Ascending aorta (tissue), 2 donors: Measurements from ENCODE around the gene DGKK. TPM values are rescaled to one million over a fixed set of nuclear protein-coding genes. Genes with fewer than 3 reads are reported as not detected.

ENCODE experiments used
- DNase-seq, 2 donors: peaks; one replicate each; pipeline ENCODE4 v3.0.0-alpha.2; 2019; ENCODE audit warnings: low spot score in 2 of 2
- H3K27ac ChIP-seq, 2 donors: fragments of 200-600 bp; sonication (generic); one replicate each; pipeline ENCODE4 v1.5.1; 2016 to 2017; ENCODE audit warnings: mild to moderate bottlenecking in 1 of 2
- H3K27me3 ChIP-seq: fragments of 200-600 bp; sonication (generic); one replicate; pipeline ENCODE4 v1.5.1; 2017
- H3K36me3 ChIP-seq, 2 donors: fragments of 200-600 bp; sonication (generic); one replicate each; pipeline ENCODE4 v1.5.1; 2016
- H3K4me1 ChIP-seq, 2 donors: fragments of 200-600 bp; sonication (generic); one replicate each; pipeline ENCODE4 v1.5.1; 2016 to 2017; ENCODE audit warnings: mild to moderate bottlenecking in 1 of 2
- H3K4me3 ChIP-seq, 2 donors: fragments of 200-600 bp; sonication (generic); one replicate each; pipeline ENCODE4 v1.5.1; 2016 to 2017; ENCODE audit warnings: mild to moderate bottlenecking in 1 of 2
- H3K9me3 ChIP-seq, 2 donors: fragments of 200-600 bp; sonication (generic); one replicate each; pipeline ENCODE4 v1.5.1; 2016
- CTCF ChIP-seq, 3 experiments: fragments of 200-600 bp in 2 of 3; fragments of 450-650 bp in 1 of 3; sonication (generic) in 2 of 3; IDR thresholded peaks; one replicate each; pipeline ENCODE4 v1.5.1; 2016 to 2019; ENCODE audit warnings: antibody characterized with exemption in 3 of 3, mild to moderate bottlenecking in 1 of 3, moderate library complexity in 1 of 3
- intact Hi-C: fragments of 100-400 bp; cut with DNase I; formaldehyde crosslinking; loops from one replicate; pipeline ENCODE4 v1.15.1; 2023
- total RNA-seq: library from RNA; depleted of rRNA; stranded (reverse); fragments of >200 nt; gene quantifications from one replicate; pipeline ENCODE4 v1.1.0, GENCODE V29; 2016

Gene DGKK
- total RNA-seq, 1 donor from 2014 or later: not detected

GRCh38 chrX:50458483-50458882 lies 12.1 kb downstream of the DGKK start:
- H3K36me3 ChIP-seq: no peaks in the 10 kb centered on the region
- intact Hi-C loops: no loop called here
- H3K9me3 ChIP-seq: no peaks in the 10 kb centered on the region
- H3K4me3 ChIP-seq: no peak overlapping the region
- H3K4me1 ChIP-seq: no peaks in the 10 kb centered on the region
- no peak overlapping the region for H3K27ac ChIP-seq
- H3K27me3 ChIP-seq: no peaks in the 10 kb centered on the region
- no peak for TF ChIP-seq CTCF (IDR thresholded peaks at IDR 0.05)
- no peak for DNase-seq

- intact Hi-C loops: no loop called here
- no peak for TF ChIP-seq CTCF (IDR thresholded peaks at IDR 0.05)
These were observed 13.7 kb downstream of the DGKK start for GRCh38 chrX:50456712-50457484.

DNA sequence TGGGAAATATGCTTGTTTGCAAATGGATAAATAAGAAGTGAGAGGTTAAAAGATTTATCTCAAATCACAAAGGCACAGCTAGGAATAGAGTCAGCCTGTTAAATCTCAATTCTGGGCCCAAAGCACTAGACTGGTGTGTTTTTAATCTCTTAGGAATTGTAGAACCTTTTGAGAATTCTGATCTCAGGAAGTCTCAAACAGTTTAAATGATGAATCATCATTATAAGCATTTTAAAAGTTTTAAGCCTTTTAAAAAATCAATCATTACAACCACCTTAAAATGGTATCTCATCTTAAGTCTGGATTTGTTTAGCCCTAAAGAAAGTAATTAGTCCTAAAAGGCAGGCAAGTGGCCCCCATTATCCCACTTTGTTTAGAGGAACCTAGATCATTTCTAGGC lies 17.8 kb downstream of the DGKK start:
- intact Hi-C loops: no loop called here
- H3K4me3 ChIP-seq: no peak overlapping the region
- H3K4me1 ChIP-seq: no peaks in the 10 kb centered on the region
- H3K9me3 ChIP-seq: no peaks in the 10 kb centered on the region
- no peaks in the 10 kb centered on the region for H3K27me3 ChIP-seq
- no peaks in the 10 kb centered on the region for H3K36me3 ChIP-seq
- TF ChIP-seq CTCF (IDR thresholded peaks at IDR 0.05): no peak
- H3K27ac ChIP-seq: no peak overlapping the region
- no peak for DNase-seq

More at GRCh38 chrX:50456712-50457484, 13.7 kb downstream of the DGKK start:
- Histone ChIP-seq H3K4me3 (no peak overlapping the region), H3K27ac (no peak overlapping the region), H3K9me3 (no peaks in the 10 kb centered on the region), H3K36me3 (no peaks in the 10 kb centered on the region), H3K4me1 (no peaks in the 10 kb centered on the region), H3K27me3 (no peaks in the 10 kb centered on the region)
- DNase-seq: no peak

- no peak for TF ChIP-seq CTCF (IDR thresholded peaks at IDR 0.05)
- intact Hi-C loops: no loop called here
- H3K4me1 ChIP-seq: no peaks in the 10 kb centered on the region
- H3K4me3 ChIP-seq: no peak overlapping the region
- H3K27ac ChIP-seq: no peak overlapping the region
- DNase-seq: no peak
- H3K27me3 ChIP-seq: no peaks in the 10 kb centered on the region
- H3K36me3 ChIP-seq: no peaks in the 10 kb centered on the region
- H3K9me3 ChIP-seq: no peaks in the 10 kb centered on the region
These were observed 20.3 kb downstream of the DGKK start for GRCh38 chrX:50450324-50450723.

- H3K27me3 ChIP-seq: no peaks in the 10 kb centered on the region
- H3K9me3 ChIP-seq: no peaks in the 10 kb centered on the region
- H3K4me3 ChIP-seq: no peak overlapping the region
- H3K4me1 ChIP-seq: no peaks in the 10 kb centered on the region
- intact Hi-C loops: no loop called here
- no peaks in the 10 kb centered on the region for H3K36me3 ChIP-seq
- no peak overlapping the region for H3K27ac ChIP-seq
- no peak for DNase-seq
- no peak for TF ChIP-seq CTCF (IDR thresholded peaks at IDR 0.05)
These were observed 22.1 kb downstream of the DGKK start for GRCh38 chrX:50448565-50448964.
